Endothelial cell (in vitro differentiated cells): ENCODE measurements around the gene MYZAP. TPM values are rescaled to one million over a fixed set of nuclear protein-coding genes. Genes with fewer than 3 reads are reported as not detected.
A peak's percentile ranks its signal among the peaks of the same experiment; 100 is the strongest.

Experiments used
- DNase-seq: peaks from one replicate; pipeline ENCODE4 v3.0.0; 2021; ENCODE audit warnings: low spot score
- H3K27ac Mint-ChIP-seq: one replicate; pipeline ENCODE4 v1.8.0; 2021; ENCODE audit warnings: mixed read lengths, inconsistent platforms; ENCODE audit not compliant: unreplicated experiment
- H3K27me3 Mint-ChIP-seq: one replicate; pipeline ENCODE4 v1.8.0; 2021; ENCODE audit warnings: mild to moderate bottlenecking, moderate library complexity, mixed read lengths, inconsistent platforms; ENCODE audit not compliant: unreplicated experiment
- H3K36me3 Mint-ChIP-seq: one replicate; pipeline ENCODE4 v1.8.0; 2021; ENCODE audit warnings: mild to moderate bottlenecking, low read depth, mixed read lengths, inconsistent platforms; ENCODE audit not compliant: unreplicated experiment
- H3K4me1 Mint-ChIP-seq: one replicate; pipeline ENCODE4 v1.8.0; 2021; ENCODE audit warnings: mild to moderate bottlenecking, mixed read lengths, inconsistent platforms; ENCODE audit not compliant: unreplicated experiment
- H3K4me3 Mint-ChIP-seq: one replicate; pipeline ENCODE4 v1.8.0; 2021; ENCODE audit warnings: mild to moderate bottlenecking, mixed read lengths, inconsistent platforms; ENCODE audit not compliant: unreplicated experiment
- H3K9me3 Mint-ChIP-seq: one replicate; pipeline ENCODE4 v1.8.0; 2021; ENCODE audit warnings: mixed read lengths, inconsistent platforms; ENCODE audit not compliant: unreplicated experiment
- total RNA-seq: library from RNA; stranded (reverse); fragmentation: NEBNext Ultra II Directional; extraction: Animal tissue kit (Norgen Biotek cat#: 25700); gene quantifications from one replicate; pipeline ENCODE4 v1.2.1, GENCODE V29; 2021; ENCODE audit not compliant: unreplicated experiment
- TF ChIP-seq, protein P1 (sequence below): fragments of 200-600 bp; sonication (generic); IDR thresholded peaks from one replicate; pipeline ENCODE4 v1.5.0; 2021; ENCODE audit warnings: antibody characterized with exemption; ENCODE audit not compliant: unreplicated experiment

The MYZAP gene
- total RNA-seq, 1 donor from 2014 or later, result 55.3 TPM

DNA sequence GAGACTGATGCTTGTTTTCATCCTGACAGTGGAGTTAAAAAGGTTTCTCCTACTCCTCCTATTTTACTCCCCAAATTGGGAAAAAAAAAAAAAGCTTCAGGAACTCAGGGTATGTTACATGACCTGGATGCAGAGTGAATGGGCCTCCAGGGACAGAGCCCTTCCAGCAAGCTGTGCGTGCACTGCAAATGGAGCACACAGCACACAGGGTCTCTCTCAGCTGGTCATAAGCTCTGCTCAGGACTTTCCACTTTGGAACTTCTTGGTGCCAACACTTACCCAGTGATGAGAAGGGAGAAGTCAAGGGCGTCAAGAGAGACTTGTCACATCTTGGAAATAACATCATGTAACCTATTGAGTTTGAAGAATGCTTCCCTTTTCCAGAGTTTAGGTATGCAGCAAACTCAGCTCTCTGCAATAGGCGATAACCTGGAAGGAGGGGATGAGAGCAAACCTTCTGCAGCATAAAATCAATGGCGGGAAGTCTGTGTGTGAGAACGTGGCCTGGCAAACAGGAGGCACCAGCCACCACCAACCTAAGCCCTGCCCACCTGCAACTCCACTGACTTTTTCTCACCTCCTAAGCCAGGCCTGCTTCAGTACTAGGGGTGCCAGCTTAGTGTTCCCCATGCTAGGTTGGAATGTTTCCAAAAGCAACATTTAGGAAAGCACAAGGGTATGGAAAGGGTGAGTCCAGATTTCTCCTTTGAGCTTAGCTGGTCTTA, 39.8 kb downstream of the MYZAP start:
- H3K27me3 Mint-ChIP-seq, result peaks cover 8% of the 10 kb centered on the region
- H3K4me1 Mint-ChIP-seq, result peaks cover 26% of the 10 kb centered on the region
- TF ChIP-seq, protein P1, sequence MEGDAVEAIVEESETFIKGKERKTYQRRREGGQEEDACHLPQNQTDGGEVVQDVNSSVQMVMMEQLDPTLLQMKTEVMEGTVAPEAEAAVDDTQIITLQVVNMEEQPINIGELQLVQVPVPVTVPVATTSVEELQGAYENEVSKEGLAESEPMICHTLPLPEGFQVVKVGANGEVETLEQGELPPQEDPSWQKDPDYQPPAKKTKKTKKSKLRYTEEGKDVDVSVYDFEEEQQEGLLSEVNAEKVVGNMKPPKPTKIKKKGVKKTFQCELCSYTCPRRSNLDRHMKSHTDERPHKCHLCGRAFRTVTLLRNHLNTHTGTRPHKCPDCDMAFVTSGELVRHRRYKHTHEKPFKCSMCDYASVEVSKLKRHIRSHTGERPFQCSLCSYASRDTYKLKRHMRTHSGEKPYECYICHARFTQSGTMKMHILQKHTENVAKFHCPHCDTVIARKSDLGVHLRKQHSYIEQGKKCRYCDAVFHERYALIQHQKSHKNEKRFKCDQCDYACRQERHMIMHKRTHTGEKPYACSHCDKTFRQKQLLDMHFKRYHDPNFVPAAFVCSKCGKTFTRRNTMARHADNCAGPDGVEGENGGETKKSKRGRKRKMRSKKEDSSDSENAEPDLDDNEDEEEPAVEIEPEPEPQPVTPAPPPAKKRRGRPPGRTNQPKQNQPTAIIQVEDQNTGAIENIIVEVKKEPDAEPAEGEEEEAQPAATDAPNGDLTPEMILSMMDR, result no peak
- H3K27ac Mint-ChIP-seq, result no peak overlapping the region
- H3K4me3 Mint-ChIP-seq, result no peak overlapping the region
- H3K9me3 Mint-ChIP-seq, result no peaks in the 10 kb centered on the region
- no peak for DNase-seq
- peaks cover 59% of the 10 kb centered on the region for H3K36me3 Mint-ChIP-seq

DNA sequence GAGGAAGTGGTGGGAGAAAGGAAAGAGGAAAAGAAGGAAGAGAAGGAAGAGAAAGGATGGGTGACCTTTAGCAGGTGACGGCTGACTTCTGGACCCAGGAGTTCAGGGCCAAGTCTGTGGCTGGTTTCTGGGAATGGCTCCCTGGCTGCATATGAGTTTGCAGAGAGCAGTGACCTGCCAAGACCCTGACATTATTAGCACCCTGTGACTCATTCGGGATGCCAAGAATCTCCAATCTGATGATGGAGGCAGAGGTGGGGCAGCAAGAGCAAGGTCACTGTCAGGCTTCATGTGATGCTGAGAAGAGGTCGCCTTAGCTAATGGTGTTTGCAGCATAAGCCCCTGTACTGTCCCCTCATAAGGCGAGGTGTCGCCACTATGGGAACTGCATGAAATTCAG, 42.6 kb downstream of the MYZAP start:
- Mint-ChIP-seq H3K36me3 (peaks cover 69% of the 10 kb centered on the region), H3K4me1 (peaks cover 29% of the 10 kb centered on the region), H3K9me3 (no peaks in the 10 kb centered on the region), H3K27me3 (peaks cover 8% of the 10 kb centered on the region), H3K27ac (no peak overlapping the region), H3K4me3 (peak overlapping the region; percentile 39)
- TF ChIP-seq, protein P1, result no peak
- no peak for DNase-seq

DNA sequence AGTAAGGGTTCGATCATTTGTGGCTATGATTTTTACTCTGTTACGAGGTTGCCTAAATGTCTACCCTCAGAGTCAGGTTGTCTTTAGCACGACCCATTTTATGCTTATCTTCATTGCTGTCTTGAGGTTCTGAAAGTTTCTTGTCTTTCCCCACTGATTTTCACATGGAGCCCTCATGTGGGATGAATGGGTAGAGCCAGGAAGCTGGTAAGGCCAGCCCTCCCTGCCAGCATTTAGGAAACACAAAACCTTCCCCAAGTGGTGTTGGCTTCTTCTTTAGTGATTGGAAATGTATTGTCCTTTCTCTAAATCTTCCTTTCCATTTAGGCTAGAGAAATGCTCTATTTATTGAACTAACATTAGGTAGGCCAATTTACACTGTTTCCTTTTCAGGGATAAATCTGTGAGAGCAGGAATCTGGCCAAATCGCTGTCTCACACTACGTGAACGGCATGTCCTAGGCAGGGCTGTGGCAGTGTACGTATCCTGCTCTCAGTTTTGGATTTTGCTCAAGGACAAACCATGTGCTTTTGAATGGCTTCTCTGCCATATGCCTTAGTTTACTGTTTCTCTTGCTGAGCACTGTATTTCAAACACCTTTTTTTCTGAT, 43.7 kb downstream of the MYZAP start:
- H3K36me3 Mint-ChIP-seq, result peaks cover 69% of the 10 kb centered on the region
- DNase-seq, result no peak
- peak overlapping the region; percentile 65 for H3K4me3 Mint-ChIP-seq
- peaks cover 34% of the 10 kb centered on the region for H3K4me1 Mint-ChIP-seq
- H3K27me3 Mint-ChIP-seq, result peaks cover 8% of the 10 kb centered on the region
- H3K27ac Mint-ChIP-seq, result no peak overlapping the region
- no peaks in the 10 kb centered on the region for H3K9me3 Mint-ChIP-seq
- TF ChIP-seq, protein P1, result no peak

DNA sequence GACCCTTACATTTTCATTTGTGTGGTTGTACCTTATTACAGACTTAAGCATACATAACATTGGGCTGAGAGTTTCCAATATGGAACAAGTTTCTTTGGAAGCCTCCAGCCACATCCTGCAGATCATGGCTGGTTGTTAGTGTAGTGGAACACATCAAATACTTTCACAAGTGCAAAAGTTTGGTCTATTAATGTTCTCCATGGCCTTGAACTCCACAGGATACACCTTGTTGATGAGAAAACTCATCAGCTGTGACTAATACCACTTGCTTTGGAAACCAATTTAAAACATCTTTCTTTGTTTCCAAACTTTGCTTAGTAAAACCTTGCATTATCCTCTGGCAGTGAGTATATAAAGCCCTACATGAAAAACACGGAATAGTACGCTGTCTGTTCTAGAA, 46.1 kb downstream of the MYZAP start:
- H3K36me3 Mint-ChIP-seq, result peaks cover 54% of the 10 kb centered on the region
- TF ChIP-seq, protein P1, result no peak
- peaks cover 33% of the 10 kb centered on the region for H3K4me1 Mint-ChIP-seq
- no peak overlapping the region for H3K27ac Mint-ChIP-seq
- H3K27me3 Mint-ChIP-seq, result peaks cover 6% of the 10 kb centered on the region
- no peak for DNase-seq
- peak overlapping the region; percentile 12 for H3K4me3 Mint-ChIP-seq
- H3K9me3 Mint-ChIP-seq, result no peaks in the 10 kb centered on the region

DNA sequence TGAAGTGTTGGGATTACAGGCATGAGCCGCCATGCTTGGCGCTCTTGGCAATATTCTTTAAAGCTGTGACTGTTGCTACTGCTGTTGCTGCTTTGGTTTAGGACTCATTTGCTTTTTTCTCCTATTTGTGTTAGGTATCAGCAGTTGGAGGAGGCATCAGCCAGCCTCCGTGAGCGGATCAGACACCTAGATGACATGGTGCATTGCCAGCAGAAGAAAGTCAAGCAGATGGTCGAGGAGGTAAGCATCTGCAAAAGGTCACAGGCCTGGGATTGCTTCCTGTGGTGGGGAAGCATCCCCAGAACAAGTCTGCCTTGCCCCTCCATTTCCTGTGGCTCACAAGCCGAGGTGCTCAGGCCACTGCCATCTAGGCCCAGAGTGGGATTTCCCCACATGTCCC, 47.6 kb downstream of the MYZAP start:
- H3K27ac Mint-ChIP-seq, result no peak overlapping the region
- H3K9me3 Mint-ChIP-seq, result no peaks in the 10 kb centered on the region
- no peak overlapping the region for H3K4me3 Mint-ChIP-seq
- H3K4me1 Mint-ChIP-seq, result peaks cover 22% of the 10 kb centered on the region
- no peaks in the 10 kb centered on the region for H3K27me3 Mint-ChIP-seq
- DNase-seq, result no peak
- TF ChIP-seq, protein P1, result no peak
- H3K36me3 Mint-ChIP-seq, result peaks cover 50% of the 10 kb centered on the region
